ENCODE results near the gene ITGAV. TPM values are rescaled to one million over a fixed set of nuclear protein-coding genes. Genes with fewer than 3 reads are reported as not detected.

Gene ITGAV
- total and polyA plus RNA-seq, 7 experiments from 2014 or later, result 0.37 to 9.7 (median 6.9) TPM

GRCh38 chr2:186664385-186665043 lies 74.7 kb downstream of the ITGAV start:
- CTCF ChIA-PET, result no interaction called here
- H3K27me3 Mint-ChIP-seq, result no peaks in the 10 kb centered on the region
- no peak overlapping the region for H3K4me3 Mint-ChIP-seq
- DNase-seq, result no peak
- H3K9me3 Mint-ChIP-seq, result no peaks in the 10 kb centered on the region
- peaks cover 0 to 52% (median 39%) of the 10 kb centered on the region in 5 donors for H3K36me3 Mint-ChIP-seq
- Histone ChIP-seq H3K9me3 (ENCODE audit: control insufficient read depth in 2 of 3, low read length in 3 of 3) (no peaks in the 10 kb centered on the region), H3K27me3 (ENCODE audit: control insufficient read depth in 2 of 2, insufficient read depth in 2 of 2, low read length in 2 of 2) (no peaks in the 10 kb centered on the region), H3K36me3 (ENCODE audit: control insufficient read depth in 2 of 3, insufficient read depth in 3 of 3, low read length in 3 of 3) (peaks cover 0 to 11% (median 0%) of the 10 kb centered on the region in 3 experiments), H3K27ac (ENCODE audit: low read depth, low read length) (no peak overlapping the region), H3K4me1 (ENCODE audit: control insufficient read depth in 2 of 2, insufficient read depth in 2 of 2, low read length in 2 of 2) (no peaks in the 10 kb centered on the region), H3K4me3 (ENCODE audit: low read length) (no peak overlapping the region)
- no peak for ATAC-seq
- intact Hi-C loops (cut with micrococcal nuclease), result no loop called here
- H3K4me1 Mint-ChIP-seq, result no peaks in the 10 kb centered on the region
- POLR2A ChIA-PET, result no interaction called here
- H3K27ac Mint-ChIP-seq, result no peak overlapping the region

DNA sequence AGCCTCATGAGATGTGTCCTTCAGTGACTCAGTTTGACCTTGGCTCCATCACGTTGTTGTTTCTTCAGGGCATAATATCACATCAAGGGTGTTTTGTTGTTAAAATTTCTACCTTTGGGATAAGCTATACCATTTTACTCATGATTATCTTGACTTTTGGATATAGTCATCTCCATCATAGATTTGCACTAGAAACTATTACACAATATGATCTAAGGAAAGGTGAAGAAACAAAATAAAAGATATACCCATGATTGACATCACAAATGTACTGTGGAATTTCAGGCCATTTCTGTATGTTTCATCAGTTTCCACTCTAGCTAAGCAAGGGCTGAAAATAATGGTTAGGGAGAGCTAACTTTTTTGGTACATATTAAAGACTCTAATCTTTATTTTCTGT lies 79.3 kb downstream of the ITGAV start:
- H3K9me3 ChIP-seq (ENCODE audit: control insufficient read depth in 2 of 3, low read length in 3 of 3), result no peaks in the 10 kb centered on the region
- H3K27ac Mint-ChIP-seq, result no peak overlapping the region
- no peak overlapping the region for H3K4me3 Mint-ChIP-seq
- H3K36me3 ChIP-seq (ENCODE audit: control insufficient read depth in 2 of 3, insufficient read depth in 3 of 3, low read length in 3 of 3), result peaks cover 0 to 43% (median 0%) of the 10 kb centered on the region in 3 experiments
- no peaks in the 10 kb centered on the region for H3K4me1 ChIP-seq (ENCODE audit: control insufficient read depth in 2 of 2, insufficient read depth in 2 of 2, low read length in 2 of 2)
- ChIA-PET POLR2A (no interaction called here), CTCF (no interaction called here)
- H3K27ac ChIP-seq (ENCODE audit: low read depth, low read length), result no peak overlapping the region
- peaks cover 0 to 18% (median 6%) of the 10 kb centered on the region in 11 donors for H3K9me3 Mint-ChIP-seq
- intact Hi-C loops (cut with micrococcal nuclease), result no loop called here
- H3K27me3 ChIP-seq (ENCODE audit: control insufficient read depth in 2 of 2, insufficient read depth in 2 of 2, low read length in 2 of 2), result no peaks in the 10 kb centered on the region
- DNase-seq (no peak), ATAC-seq (no peak)
- H3K4me1 Mint-ChIP-seq, result no peaks in the 10 kb centered on the region
- H3K27me3 Mint-ChIP-seq, result no peaks in the 10 kb centered on the region
- H3K4me3 ChIP-seq (ENCODE audit: low read length), result no peak overlapping the region
- H3K36me3 Mint-ChIP-seq, result peaks cover 36 to 82% (median 69%) of the 10 kb centered on the region in 5 donors

GRCh38 chr2:186670831-186671230 lies 81.0 kb downstream of the ITGAV start:
- Histone ChIP-seq H3K27ac (ENCODE audit: low read depth, low read length) (no peak overlapping the region), H3K9me3 (ENCODE audit: control insufficient read depth in 2 of 3, low read length in 3 of 3) (no peaks in the 10 kb centered on the region), H3K4me3 (ENCODE audit: low read length) (no peak overlapping the region), H3K27me3 (ENCODE audit: control insufficient read depth in 2 of 2, insufficient read depth in 2 of 2, low read length in 2 of 2) (no peaks in the 10 kb centered on the region), H3K36me3 (ENCODE audit: control insufficient read depth in 2 of 3, insufficient read depth in 3 of 3, low read length in 3 of 3) (peaks cover 0 to 44% (median 5%) of the 10 kb centered on the region in 3 experiments), H3K4me1 (ENCODE audit: control insufficient read depth in 2 of 2, insufficient read depth in 2 of 2, low read length in 2 of 2) (no peaks in the 10 kb centered on the region)
- Mint-ChIP-seq H3K36me3 (peaks cover 36 to 81% (median 69%) of the 10 kb centered on the region in 5 donors), H3K9me3 (peaks cover 0 to 18% (median 6%) of the 10 kb centered on the region in 11 donors), H3K27ac (no peak overlapping the region), H3K4me3 (no peak overlapping the region), H3K27me3 (no peaks in the 10 kb centered on the region), H3K4me1 (no peaks in the 10 kb centered on the region)
- intact Hi-C loops (cut with micrococcal nuclease), result no loop called here
- DNase-seq (no peak), ATAC-seq (no peak)
- ChIA-PET POLR2A (no interaction called here), CTCF (no interaction called here)

GRCh38 chr2:186675380-186675779 lies 85.5 kb downstream of the ITGAV start:
- Histone ChIP-seq H3K36me3 (ENCODE audit: control insufficient read depth in 2 of 3, insufficient read depth in 3 of 3, low read length in 3 of 3) (peaks cover 0 to 35% (median 9%) of the 10 kb centered on the region in 3 experiments), H3K4me3 (ENCODE audit: low read length) (no peak overlapping the region), H3K9me3 (ENCODE audit: control insufficient read depth in 2 of 3, low read length in 3 of 3) (no peaks in the 10 kb centered on the region), H3K27me3 (ENCODE audit: control insufficient read depth in 2 of 2, insufficient read depth in 2 of 2, low read length in 2 of 2) (no peaks in the 10 kb centered on the region), H3K27ac (ENCODE audit: low read depth, low read length) (no peak overlapping the region), H3K4me1 (ENCODE audit: control insufficient read depth in 2 of 2, insufficient read depth in 2 of 2, low read length in 2 of 2) (no peaks in the 10 kb centered on the region)
- intact Hi-C loops (cut with micrococcal nuclease), result no loop called here
- Mint-ChIP-seq H3K4me3 (no peak overlapping the region), H3K36me3 (peaks cover 28 to 66% (median 51%) of the 10 kb centered on the region in 5 donors), H3K9me3 (peaks cover 0 to 18% (median 6%) of the 10 kb centered on the region in 11 donors), H3K27me3 (no peaks in the 10 kb centered on the region), H3K4me1 (no peaks in the 10 kb centered on the region), H3K27ac (no peak overlapping the region)
- POLR2A ChIA-PET, result no interaction called here
- DNase-seq (no peak), ATAC-seq (no peak)
- CTCF ChIA-PET, result no interaction called here

DNA sequence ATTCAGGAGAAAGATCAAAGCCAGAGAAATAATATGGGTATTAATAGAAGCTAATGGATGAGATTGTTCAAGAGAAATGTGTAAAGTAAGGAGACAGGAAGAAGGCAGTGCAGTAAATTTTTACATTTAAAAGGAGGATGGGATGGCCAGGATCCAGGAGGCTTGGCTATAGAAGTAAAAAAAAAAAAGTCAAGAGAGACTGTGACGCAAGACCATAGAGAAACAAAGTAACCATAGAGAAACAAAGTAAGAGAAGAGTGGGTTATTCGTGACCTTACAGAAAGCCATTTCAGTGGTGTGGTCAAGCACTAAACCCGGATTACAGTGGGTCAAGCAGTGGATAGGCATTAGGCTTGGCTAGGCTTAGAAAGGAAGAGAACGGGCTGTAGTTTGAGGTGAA lies 93.5 kb downstream of the ITGAV start:
- H3K4me3 Mint-ChIP-seq, result no peak overlapping the region
- intact Hi-C loops (cut with micrococcal nuclease), result no loop called here
- Histone ChIP-seq H3K27ac (ENCODE audit: low read depth, low read length) (no peak overlapping the region), H3K36me3 (ENCODE audit: control insufficient read depth in 2 of 3, insufficient read depth in 3 of 3, low read length in 3 of 3) (no peaks in the 10 kb centered on the region), H3K4me1 (ENCODE audit: control insufficient read depth in 2 of 2, insufficient read depth in 2 of 2, low read length in 2 of 2) (no peaks in the 10 kb centered on the region), H3K27me3 (ENCODE audit: control insufficient read depth in 2 of 2, insufficient read depth in 2 of 2, low read length in 2 of 2) (no peaks in the 10 kb centered on the region), H3K4me3 (ENCODE audit: low read length) (no peak overlapping the region), H3K9me3 (ENCODE audit: control insufficient read depth in 2 of 3, low read length in 3 of 3) (no peaks in the 10 kb centered on the region)
- POLR2A ChIA-PET, result no interaction called here
- ATAC-seq (no peak), DNase-seq (no peak)
- H3K4me1 Mint-ChIP-seq, result no peaks in the 10 kb centered on the region
- CTCF ChIA-PET, result interaction anchor here (0.7 kb wide), 1 partner anchor 155 kb away, joined by 3 read pairs; no protein-coding TSS in a partner anchor
- no peak overlapping the region for H3K27ac Mint-ChIP-seq
- H3K27me3 Mint-ChIP-seq, result peaks cover 0 to under 1% (median 0%) of the 10 kb centered on the region in 5 donors
- peaks cover 0 to 24% (median 10%) of the 10 kb centered on the region in 11 donors for H3K9me3 Mint-ChIP-seq
- peaks cover 0 to 12% (median 4%) of the 10 kb centered on the region in 5 donors for H3K36me3 Mint-ChIP-seq

GRCh38 chr2:186687807-186688211 lies 98.0 kb downstream of the ITGAV start:
- DNase-seq, result no peak
- Mint-ChIP-seq H3K4me1 (no peaks in the 10 kb centered on the region), H3K27me3 (peaks cover 6 to 25% (median 12%) of the 10 kb centered on the region in 5 donors), H3K27ac (no peak overlapping the region), H3K36me3 (peaks cover 0 to 4% (median 0%) of the 10 kb centered on the region in 5 donors), H3K9me3 (peaks cover 0 to 29% (median 11%) of the 10 kb centered on the region in 11 donors), H3K4me3 (no peak overlapping the region)
- no peak overlapping the region for H3K27ac ChIP-seq (ENCODE audit: low read depth, low read length)
- CTCF ChIA-PET, result no interaction called here
- ATAC-seq, result no peak
- no peaks in the 10 kb centered on the region for H3K27me3 ChIP-seq (ENCODE audit: control insufficient read depth in 2 of 2, insufficient read depth in 2 of 2, low read length in 2 of 2)
- H3K9me3 ChIP-seq (ENCODE audit: control insufficient read depth in 2 of 3, low read length in 3 of 3), result no peaks in the 10 kb centered on the region
- H3K36me3 ChIP-seq (ENCODE audit: control insufficient read depth in 2 of 3, insufficient read depth in 3 of 3, low read length in 3 of 3), result no peaks in the 10 kb centered on the region
- POLR2A ChIA-PET, result no interaction called here
- H3K4me1 ChIP-seq (ENCODE audit: control insufficient read depth in 2 of 2, insufficient read depth in 2 of 2, low read length in 2 of 2), result no peaks in the 10 kb centered on the region
- intact Hi-C loops (cut with micrococcal nuclease), result no loop called here
- H3K4me3 ChIP-seq (ENCODE audit: low read length), result no peak overlapping the region

DNA sequence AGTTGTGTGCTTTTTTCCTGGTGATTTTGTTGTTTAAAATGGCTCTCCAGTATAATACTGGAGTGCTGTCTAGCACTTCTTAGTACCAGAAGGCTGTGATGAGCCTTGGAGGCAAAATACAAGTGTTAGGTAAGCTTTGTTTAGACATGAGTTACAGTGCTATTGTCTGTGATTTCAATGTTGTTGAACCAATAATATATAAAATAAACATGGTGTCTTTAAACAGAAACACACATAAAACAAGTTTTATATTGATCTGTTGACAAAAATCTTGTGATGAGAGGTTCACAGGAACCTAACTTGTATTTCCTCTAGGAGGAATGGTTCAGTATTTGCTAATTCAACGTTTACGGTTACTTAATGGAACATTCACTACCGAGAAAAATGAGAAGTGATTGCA lies 99.0 kb downstream of the ITGAV start:
- Histone ChIP-seq H3K36me3 (ENCODE audit: control insufficient read depth in 2 of 3, insufficient read depth in 3 of 3, low read length in 3 of 3) (no peaks in the 10 kb centered on the region), H3K9me3 (ENCODE audit: control insufficient read depth in 2 of 3, low read length in 3 of 3) (no peaks in the 10 kb centered on the region), H3K27ac (ENCODE audit: low read depth, low read length) (no peak overlapping the region), H3K4me3 (ENCODE audit: low read length) (no peak overlapping the region), H3K27me3 (ENCODE audit: control insufficient read depth in 2 of 2, insufficient read depth in 2 of 2, low read length in 2 of 2) (no peaks in the 10 kb centered on the region), H3K4me1 (ENCODE audit: control insufficient read depth in 2 of 2, insufficient read depth in 2 of 2, low read length in 2 of 2) (peaks cover 3 to 4% of the 10 kb centered on the region in 2 donors)
- H3K27me3 Mint-ChIP-seq, result peaks cover 12 to 31% (median 18%) of the 10 kb centered on the region in 5 donors
- DNase-seq (no peak), ATAC-seq (no peak)
- H3K27ac Mint-ChIP-seq, result no peak overlapping the region
- intact Hi-C loops (cut with micrococcal nuclease), result no loop called here
- POLR2A ChIA-PET, result no interaction called here
- peaks cover 0 to 4% (median 0%) of the 10 kb centered on the region in 5 donors for H3K36me3 Mint-ChIP-seq
- peaks cover 0 to 2% (median 0%) of the 10 kb centered on the region in 7 donors for H3K4me1 Mint-ChIP-seq
- H3K9me3 Mint-ChIP-seq, result peaks cover 0 to 29% (median 11%) of the 10 kb centered on the region in 11 donors
- no peak overlapping the region for H3K4me3 Mint-ChIP-seq
- CTCF ChIA-PET, result no interaction called here

Measured in naive thymus-derived CD4-positive, alpha-beta T cell (primary cell).